Keratinocyte (primary cell): Measurements from ENCODE around the gene OR14A16. TPM values are rescaled to one million over a fixed set of nuclear protein-coding genes. Genes with fewer than 3 reads are reported as not detected.

Experiments
- DNase-seq: peaks from one replicate; pipeline ENCODE4 v3.0.0-alpha.2; 2011; ENCODE audit warnings: low read depth, missing footprints, low spot score
- FAIRE-seq: peaks from 2 replicates; lab custom pipeline; 2011; peaks lifted over from hg19 to GRCh38; lab: Jason Lieb, UNC
- H2AFZ ChIP-seq: 2 replicates; pipeline ENCODE4 v1.6.0; 2012; ENCODE audit warnings: low read length, control low read depth, inconsistent platforms; ENCODE audit not compliant: control insufficient read depth
- H3K27ac ChIP-seq: 2 replicates; pipeline ENCODE4 v1.5.1; 2011; ENCODE audit warnings: low read length; ENCODE audit not compliant: control insufficient read depth, insufficient read depth
- H3K27me3 ChIP-seq: 3 replicates; pipeline ENCODE4 v1.6.0; 2011; ENCODE audit warnings: low read length; ENCODE audit not compliant: control insufficient read depth, insufficient read depth; ENCODE audit errors: extremely low read depth
- H3K36me3 ChIP-seq, 2 experiments: 2 replicates in 1 of 2; 3 replicates in 1 of 2; pipeline ENCODE4 v1.5.1; 2011; ENCODE audit warnings: low read length in 2 of 2, mild to moderate bottlenecking in 1 of 2; ENCODE audit not compliant: control insufficient read depth in 2 of 2, insufficient read depth in 2 of 2; ENCODE audit errors: extremely low read depth in 1 of 2
- H3K4me1 ChIP-seq: 3 replicates; pipeline ENCODE4 v1.5.1; 2011; ENCODE audit warnings: low read length; ENCODE audit not compliant: control insufficient read depth, insufficient read depth; ENCODE audit errors: extremely low read depth
- H3K4me2 ChIP-seq: 3 replicates; pipeline ENCODE4 v1.6.0; 2011; ENCODE audit warnings: low read depth, low read length; ENCODE audit not compliant: control insufficient read depth, insufficient read depth; ENCODE audit errors: extremely low read depth
- H3K4me3 ChIP-seq, 3 experiments: fragments of 200-600 bp in 1 of 3; sonication (generic) in 1 of 3; 2 replicates in 2 of 3; 3 replicates in 1 of 3; pipeline ENCODE4 v1.5.1; 2011 to 2016; ENCODE audit warnings: low read length in 3 of 3, mild to moderate bottlenecking in 3 of 3, control low read depth in 2 of 3, inconsistent platforms in 1 of 3, low read depth in 1 of 3, mixed read lengths in 1 of 3, mixed run types in 1 of 3, moderate library complexity in 1 of 3; ENCODE audit not compliant: control insufficient read depth in 2 of 3, insufficient read depth in 2 of 3; ENCODE audit errors: extremely low read depth in 1 of 3
- H3K79me2 ChIP-seq: 2 replicates; pipeline ENCODE4 v1.6.0; 2012; ENCODE audit warnings: low read length; ENCODE audit not compliant: control insufficient read depth, insufficient read depth
- H3K9ac ChIP-seq: 3 replicates; pipeline ENCODE4 v1.6.0; 2011; ENCODE audit warnings: low read length; ENCODE audit not compliant: control insufficient read depth, insufficient read depth; ENCODE audit errors: extremely low read depth
- H3K9me1 ChIP-seq: 3 replicates; pipeline ENCODE4 v1.6.0; 2011; ENCODE audit warnings: low read length; ENCODE audit not compliant: control insufficient read depth, insufficient read depth; ENCODE audit errors: extremely low read depth
- H3K9me3 ChIP-seq: 2 replicates; pipeline ENCODE4 v1.5.1; 2012; ENCODE audit warnings: low read depth, low read length; ENCODE audit not compliant: control insufficient read depth
- H4K20me1 ChIP-seq: 3 replicates; pipeline ENCODE4 v1.6.0; 2011; ENCODE audit warnings: low read length; ENCODE audit not compliant: control insufficient read depth, insufficient read depth; ENCODE audit errors: extremely low read depth
- EZH2 ChIP-seq: IDR thresholded peaks from one replicate; pipeline ENCODE4 v1.6.1; 2012; ENCODE audit warnings: inconsistent platforms, mild to moderate bottlenecking, low read length, moderate library complexity
- dilution Hi-C: fragments of 300-500 bp; cut with MboI; formaldehyde crosslinking; loops from one replicate; pipeline ENCODE4 v1.7.0; 2020; ENCODE audit warnings: low sequenced_read_pairs; ENCODE audit not compliant: extremely low pct_ligation_motif_present
- polyA plus RNA-seq, 5 experiments: library from polyadenylated mRNA; depleted of rRNA in 3 of 5; stranded (reverse) in 3 of 5; stranded (forward) in 1 of 5; unstranded in 1 of 5; fragments of >200 nt; gene quantifications; 1 replicate in 1 of 5; 2 replicates in 3 of 5; 3 replicates in 1 of 5; pipeline versions ENCODE4 v1.2.1 to v1.2.3, GENCODE V29; 2011 to 2012; ENCODE audit warnings: missing spikeins in 2 of 5, low read depth in 1 of 5, low replicate concordance in 1 of 5
- TF ChIP-seq, protein P1 (sequence below), 3 experiments: IDR thresholded peaks in 1 of 3; conservative IDR thresholded peaks in 1 of 3; optimal IDR thresholded peaks in 1 of 3; 2 replicates in 2 of 3; 3 replicates in 1 of 3; pipeline versions ENCODE3 to v1.5.1; 2011; ENCODE audit warnings: low read length in 3 of 3, mild to moderate bottlenecking in 3 of 3, moderate library complexity in 2 of 3, control low read depth in 1 of 3, inconsistent platforms in 1 of 3; ENCODE audit not compliant: insufficient read depth in 2 of 3; ENCODE audit errors: extremely low read depth in 1 of 3

OR14A16 gene
- polyA plus RNA-seq, 1 donor (not counting 4 experiments of a cell fraction or from before 2014, with no cell fraction given) = not detected

DNA sequence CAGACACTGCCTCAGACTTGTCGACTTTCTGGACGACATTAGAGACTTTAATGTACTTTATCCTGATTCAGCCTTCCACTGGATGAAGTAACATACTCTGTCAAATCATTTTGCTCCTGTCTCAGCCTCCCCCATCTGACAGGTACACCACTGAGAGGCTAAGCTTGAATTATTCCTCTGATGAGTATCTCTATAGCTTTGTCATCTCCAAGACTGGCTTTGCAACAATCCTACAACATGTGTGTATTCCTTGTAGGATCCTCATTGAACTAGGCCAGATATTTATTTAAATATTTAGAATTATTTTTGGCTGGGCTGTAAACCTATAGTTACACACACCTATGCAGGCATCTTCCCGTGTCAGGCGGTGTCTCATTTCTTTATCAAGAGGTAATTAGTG is 32.0 kb upstream of the OR14A16 start:
- TF ChIP-seq, protein P1, sequence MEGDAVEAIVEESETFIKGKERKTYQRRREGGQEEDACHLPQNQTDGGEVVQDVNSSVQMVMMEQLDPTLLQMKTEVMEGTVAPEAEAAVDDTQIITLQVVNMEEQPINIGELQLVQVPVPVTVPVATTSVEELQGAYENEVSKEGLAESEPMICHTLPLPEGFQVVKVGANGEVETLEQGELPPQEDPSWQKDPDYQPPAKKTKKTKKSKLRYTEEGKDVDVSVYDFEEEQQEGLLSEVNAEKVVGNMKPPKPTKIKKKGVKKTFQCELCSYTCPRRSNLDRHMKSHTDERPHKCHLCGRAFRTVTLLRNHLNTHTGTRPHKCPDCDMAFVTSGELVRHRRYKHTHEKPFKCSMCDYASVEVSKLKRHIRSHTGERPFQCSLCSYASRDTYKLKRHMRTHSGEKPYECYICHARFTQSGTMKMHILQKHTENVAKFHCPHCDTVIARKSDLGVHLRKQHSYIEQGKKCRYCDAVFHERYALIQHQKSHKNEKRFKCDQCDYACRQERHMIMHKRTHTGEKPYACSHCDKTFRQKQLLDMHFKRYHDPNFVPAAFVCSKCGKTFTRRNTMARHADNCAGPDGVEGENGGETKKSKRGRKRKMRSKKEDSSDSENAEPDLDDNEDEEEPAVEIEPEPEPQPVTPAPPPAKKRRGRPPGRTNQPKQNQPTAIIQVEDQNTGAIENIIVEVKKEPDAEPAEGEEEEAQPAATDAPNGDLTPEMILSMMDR (optimal IDR thresholded peaks at IDR 0.05 in 1 of 3, IDR thresholded peaks at IDR 0.05 in 1 of 3, conservative IDR thresholded peaks at IDR 0.05 in 1 of 3; ENCODE audit: extremely low read depth in 1 of 3, insufficient read depth in 2 of 3, low read length in 3 of 3) = no peak
- TF ChIP-seq EZH2 = no peak
- Histone ChIP-seq H2AFZ (no peak overlapping the region), H3K9me1 (no peaks in the 10 kb centered on the region), H3K27me3 (no peaks in the 10 kb centered on the region), H3K4me1 (no peaks in the 10 kb centered on the region), H3K9ac (no peak overlapping the region), H3K4me2 (no peak overlapping the region), H3K36me3 (no peaks in the 10 kb centered on the region), H3K27ac (no peak overlapping the region), H3K79me2 (no peaks in the 10 kb centered on the region), H3K9me3 (no peaks in the 10 kb centered on the region), H3K4me3 (no peak overlapping the region), H4K20me1 (no peaks in the 10 kb centered on the region)
- DNase-seq = no peak
- dilution Hi-C loops = no loop called here
- no peak for FAIRE-seq

DNA sequence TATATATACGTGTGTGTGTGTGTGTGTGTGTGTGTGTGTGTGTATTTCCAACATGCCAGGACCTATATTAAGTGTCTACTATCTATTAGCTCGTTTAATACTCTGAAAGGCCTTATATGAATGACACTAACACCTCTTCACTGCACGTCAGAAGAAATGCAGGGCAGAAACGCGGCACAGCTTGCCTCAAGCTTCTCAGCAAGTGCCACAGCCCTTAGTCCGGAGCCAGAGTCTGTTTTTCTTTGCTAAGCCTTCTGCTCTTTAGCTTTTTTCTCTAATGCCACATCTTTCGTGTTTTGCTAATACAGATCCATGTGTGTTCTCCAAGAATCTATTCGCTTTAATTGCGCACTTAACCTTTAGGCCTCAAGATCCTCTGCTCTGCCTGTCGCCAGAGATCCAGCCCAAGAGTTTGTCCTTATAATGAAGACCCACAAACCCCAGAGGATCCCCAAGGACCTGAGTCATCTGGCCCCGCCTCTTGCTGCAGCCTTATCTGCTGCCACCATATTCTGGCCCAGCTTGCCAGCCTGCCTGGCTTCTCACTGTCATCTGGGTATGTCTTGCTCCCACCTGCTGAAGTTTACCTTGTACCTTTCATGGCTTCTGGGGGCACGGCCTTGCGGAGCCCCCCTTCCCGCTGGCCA is 31.1 kb upstream of the OR14A16 start:
- Histone ChIP-seq H3K27ac (no peak overlapping the region), H3K4me3 (no peak overlapping the region), H4K20me1 (no peaks in the 10 kb centered on the region), H3K79me2 (no peaks in the 10 kb centered on the region), H3K27me3 (no peaks in the 10 kb centered on the region), H3K9me1 (no peaks in the 10 kb centered on the region), H2AFZ (no peak overlapping the region), H3K9ac (no peak overlapping the region), H3K9me3 (no peaks in the 10 kb centered on the region), H3K36me3 (no peaks in the 10 kb centered on the region), H3K4me2 (no peak overlapping the region), H3K4me1 (no peaks in the 10 kb centered on the region)
- FAIRE-seq (no peak), DNase-seq (no peak)
- TF ChIP-seq EZH2 = no peak
- TF ChIP-seq, protein P1 (optimal IDR thresholded peaks at IDR 0.05 in 1 of 3, IDR thresholded peaks at IDR 0.05 in 1 of 3, conservative IDR thresholded peaks at IDR 0.05 in 1 of 3; ENCODE audit: extremely low read depth in 1 of 3, insufficient read depth in 2 of 3, low read length in 3 of 3) = no peak
- dilution Hi-C loops = no loop called here
